SJCRH30 (cell line): Measurements from ENCODE around the gene OCA2. TPM values are rescaled to one million over a fixed set of nuclear protein-coding genes. Genes with fewer than 3 reads are reported as not detected.

Experiments
- DNase-seq, 2 experiments: peaks; one replicate each; pipeline ENCODE4 v3.0.0-alpha.2; 2015 to 2020
- H3K27ac ChIP-seq: fragments of 250-450 bp; sonication (Bioruptor Pico); 2 replicates; pipeline ENCODE4 v1.5.1; 2020; ENCODE audit warnings: mild to moderate bottlenecking, moderate library complexity
- H3K27me3 ChIP-seq: fragments of 250-450 bp; sonication (Bioruptor Pico); 2 replicates; pipeline ENCODE4 v1.5.1; 2020; ENCODE audit warnings: mild to moderate bottlenecking, moderate library complexity
- H3K36me3 ChIP-seq: fragments of 250-450 bp; sonication (Bioruptor Pico); 2 replicates; pipeline ENCODE4 v1.5.1; 2020; ENCODE audit warnings: mild to moderate bottlenecking, moderate library complexity
- H3K4me1 ChIP-seq: fragments of 250-450 bp; sonication (Bioruptor Pico); 2 replicates; pipeline ENCODE4 v1.5.1; 2020; ENCODE audit warnings: mild to moderate bottlenecking, moderate library complexity
- H3K4me3 ChIP-seq: fragments of 250-450 bp; sonication (Bioruptor Pico); 2 replicates; pipeline ENCODE4 v1.5.1; 2020; ENCODE audit warnings: mild to moderate bottlenecking, moderate library complexity
- H3K9me3 ChIP-seq: fragments of 250-450 bp; sonication (Bioruptor Pico); replicated peaks from 2 replicates; pipeline ENCODE4 v1.5.1; 2020; ENCODE audit warnings: mild to moderate bottlenecking, moderate library complexity
- total RNA-seq: library from RNA; depleted of rRNA; stranded (reverse); fragments of >200 nt; shearing (Covaris generic); gene quantifications from 2 replicates; pipeline ENCODE4 v1.2.3, GENCODE V29; 2014

Gene OCA2
- total RNA-seq, 1 experiment from 2014 or later, result not detected

- H3K36me3 ChIP-seq, result no peaks in the 10 kb centered on the region
- H3K27me3 ChIP-seq, result no peaks in the 10 kb centered on the region
- no peaks in the 10 kb centered on the region for H3K9me3 ChIP-seq
- DNase-seq, result no peak
- no peaks in the 10 kb centered on the region for H3K4me1 ChIP-seq
- H3K27ac ChIP-seq, result no peak overlapping the region
- no peak overlapping the region for H3K4me3 ChIP-seq
Observed at GRCh38 chr15:28047277-28047676, 51.8 kb downstream of the OCA2 start.

- Histone ChIP-seq H3K27ac (no peak overlapping the region), H3K27me3 (no peaks in the 10 kb centered on the region), H3K36me3 (no peaks in the 10 kb centered on the region), H3K4me1 (no peaks in the 10 kb centered on the region), H3K9me3 (no peaks in the 10 kb centered on the region), H3K4me3 (no peak overlapping the region)
- DNase-seq, result no peak
Observed at GRCh38 chr15:28044121-28044672, 54.9 kb downstream of the OCA2 start.

- no peak overlapping the region for H3K27ac ChIP-seq
- no peak for DNase-seq
- H3K36me3 ChIP-seq, result no peaks in the 10 kb centered on the region
- no peak overlapping the region for H3K4me3 ChIP-seq
- H3K9me3 ChIP-seq, result no peaks in the 10 kb centered on the region
- no peaks in the 10 kb centered on the region for H3K27me3 ChIP-seq
- no peaks in the 10 kb centered on the region for H3K4me1 ChIP-seq
Observed at GRCh38 chr15:28043691-28044091, 55.4 kb downstream of the OCA2 start.

DNA sequence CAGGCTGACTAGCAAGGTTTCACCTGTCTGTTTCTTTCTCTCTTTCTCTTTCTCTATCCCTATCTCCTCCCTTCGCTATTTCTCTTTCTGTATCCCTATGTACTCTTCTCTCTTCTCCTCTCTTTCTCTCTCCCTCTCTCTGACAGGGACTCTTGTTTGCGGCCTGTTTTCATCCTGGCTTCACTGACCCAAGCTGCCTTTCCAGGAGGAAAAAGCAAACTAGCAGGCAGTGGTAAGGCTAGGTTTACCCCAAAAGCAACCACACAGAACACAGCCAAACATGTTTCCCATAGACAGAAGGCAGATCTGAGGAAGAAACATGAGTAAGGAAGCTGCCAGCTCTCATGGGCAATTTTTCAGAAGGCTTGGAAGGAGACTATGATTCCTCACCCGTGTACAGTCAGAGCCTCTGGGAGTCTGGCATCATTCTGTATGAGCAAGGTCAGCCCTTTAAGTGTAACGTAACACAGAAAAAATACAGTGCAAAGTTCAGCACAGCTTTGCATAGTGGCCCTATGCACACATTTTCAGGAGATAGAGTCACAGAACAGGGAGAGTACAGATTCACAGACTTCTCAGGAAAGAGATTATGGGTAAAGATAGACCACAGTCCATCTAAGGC is 61.0 kb downstream of the OCA2 start:
- Histone ChIP-seq H3K4me1 (no peaks in the 10 kb centered on the region), H3K27me3 (no peaks in the 10 kb centered on the region), H3K36me3 (no peaks in the 10 kb centered on the region), H3K27ac (no peak overlapping the region), H3K9me3 (no peaks in the 10 kb centered on the region), H3K4me3 (no peak overlapping the region)
- DNase-seq, result no peak

DNA sequence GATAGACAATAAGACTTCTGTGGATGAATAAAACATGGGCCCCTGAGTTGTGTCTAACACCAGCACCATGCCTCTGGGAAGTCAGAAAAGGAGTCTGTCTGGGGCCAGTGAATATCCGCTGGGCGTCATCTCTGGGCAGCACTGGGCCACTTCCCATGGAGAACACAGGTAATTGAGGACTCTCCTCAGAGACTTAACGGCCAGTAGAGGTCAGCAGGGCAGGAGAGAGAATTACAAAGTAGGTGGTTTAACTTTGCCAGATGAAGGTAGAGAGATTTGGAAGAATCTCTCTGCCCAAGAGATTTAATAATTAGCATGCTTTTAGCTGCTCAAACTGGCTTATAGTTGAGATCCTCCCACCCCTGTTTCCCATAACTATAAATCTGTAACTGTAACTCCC is 65.7 kb downstream of the OCA2 start:
- no peaks in the 10 kb centered on the region for H3K9me3 ChIP-seq
- no peaks in the 10 kb centered on the region for H3K4me1 ChIP-seq
- H3K27ac ChIP-seq, result no peak overlapping the region
- no peaks in the 10 kb centered on the region for H3K27me3 ChIP-seq
- H3K4me3 ChIP-seq, result no peak overlapping the region
- no peak for DNase-seq
- no peaks in the 10 kb centered on the region for H3K36me3 ChIP-seq

- Histone ChIP-seq H3K27ac (no peak overlapping the region), H3K4me1 (no peaks in the 10 kb centered on the region), H3K9me3 (no peaks in the 10 kb centered on the region), H3K27me3 (no peaks in the 10 kb centered on the region), H3K4me3 (no peak overlapping the region), H3K36me3 (no peaks in the 10 kb centered on the region)
- DNase-seq, result no peak
Observed at GRCh38 chr15:28030801-28031200, 68.3 kb downstream of the OCA2 start.

DNA sequence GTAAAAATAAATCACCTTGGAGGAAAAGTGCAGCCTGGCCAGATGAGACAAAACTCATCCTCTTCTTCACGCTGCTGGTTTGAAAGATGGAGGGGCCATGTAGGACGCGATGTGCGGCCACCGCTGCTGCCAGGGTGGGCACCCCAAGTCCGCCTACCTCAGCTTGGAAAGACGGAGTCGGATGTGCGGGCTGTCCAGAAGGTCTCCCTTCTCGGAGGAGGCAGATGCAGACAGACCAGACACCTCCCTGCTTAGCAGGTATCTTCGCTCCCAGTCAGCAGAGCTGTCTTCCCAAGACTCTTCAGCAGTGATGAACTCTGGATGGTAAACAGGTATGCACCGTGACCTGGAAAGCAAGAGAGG is 71.4 kb downstream of the OCA2 start:
- Histone ChIP-seq H3K27ac (no peak overlapping the region), H3K36me3 (no peaks in the 10 kb centered on the region), H3K4me3 (no peak overlapping the region), H3K27me3 (no peaks in the 10 kb centered on the region), H3K9me3 (no peaks in the 10 kb centered on the region), H3K4me1 (no peaks in the 10 kb centered on the region)
- no peak for DNase-seq

- no peak for DNase-seq
- Histone ChIP-seq H3K4me3 (no peak overlapping the region), H3K4me1 (no peaks in the 10 kb centered on the region), H3K27me3 (no peaks in the 10 kb centered on the region), H3K9me3 (no peaks in the 10 kb centered on the region), H3K27ac (no peak overlapping the region), H3K36me3 (no peaks in the 10 kb centered on the region)
Observed at GRCh38 chr15:28026764-28027713, 72.1 kb downstream of the OCA2 start.

DNA sequence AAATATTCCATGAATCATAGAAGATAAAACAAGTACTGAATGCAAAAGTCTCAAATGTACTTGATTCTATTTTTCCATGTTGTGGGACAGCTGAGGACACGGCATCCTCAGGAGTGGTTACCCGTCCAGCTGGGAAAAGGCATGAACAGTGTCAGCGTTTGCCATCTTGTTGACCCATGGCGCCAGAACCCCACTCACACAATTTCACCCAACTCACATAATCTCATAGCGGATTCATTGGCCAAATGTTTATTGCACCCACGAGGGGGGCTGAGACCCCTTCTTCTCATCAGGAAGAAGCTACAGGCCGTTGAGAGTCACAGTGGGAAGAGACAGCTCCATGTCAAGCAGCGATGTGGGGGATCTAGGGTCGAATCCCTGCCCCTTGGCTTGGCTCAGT is 72.9 kb downstream of the OCA2 start:
- no peaks in the 10 kb centered on the region for H3K9me3 ChIP-seq
- no peaks in the 10 kb centered on the region for H3K4me1 ChIP-seq
- no peaks in the 10 kb centered on the region for H3K36me3 ChIP-seq
- DNase-seq, result no peak
- no peak overlapping the region for H3K4me3 ChIP-seq
- no peaks in the 10 kb centered on the region for H3K27me3 ChIP-seq
- H3K27ac ChIP-seq, result no peak overlapping the region

- Histone ChIP-seq H3K27me3 (no peaks in the 10 kb centered on the region), H3K9me3 (no peaks in the 10 kb centered on the region), H3K36me3 (no peaks in the 10 kb centered on the region), H3K27ac (no peak overlapping the region), H3K4me1 (no peaks in the 10 kb centered on the region), H3K4me3 (no peak overlapping the region)
- no peak for DNase-seq
Observed at GRCh38 chr15:28025413-28025812, 73.7 kb downstream of the OCA2 start.

DNA sequence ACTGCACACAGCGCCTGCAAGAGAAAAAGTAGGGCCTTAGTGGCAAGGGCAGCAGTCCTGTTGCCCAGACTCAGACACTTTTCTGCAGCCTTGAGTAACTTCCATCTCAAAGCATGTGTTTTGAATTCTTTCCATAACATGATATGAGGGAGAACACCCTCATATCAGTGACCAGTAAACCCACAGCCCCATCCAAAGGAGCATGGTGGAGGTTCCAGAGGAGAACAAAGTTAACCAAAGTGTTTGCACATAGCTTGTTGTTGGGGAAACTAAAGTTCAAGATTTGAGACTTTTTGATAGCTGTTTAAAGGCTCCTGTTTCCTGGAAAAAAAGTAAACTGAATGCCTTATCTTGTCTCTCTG is 74.2 kb downstream of the OCA2 start:
- H3K4me3 ChIP-seq, result no peak overlapping the region
- no peaks in the 10 kb centered on the region for H3K27me3 ChIP-seq
- no peaks in the 10 kb centered on the region for H3K4me1 ChIP-seq
- no peak overlapping the region for H3K27ac ChIP-seq
- H3K36me3 ChIP-seq, result no peaks in the 10 kb centered on the region
- no peak for DNase-seq
- no peaks in the 10 kb centered on the region for H3K9me3 ChIP-seq

- no peak for DNase-seq
- Histone ChIP-seq H3K36me3 (no peaks in the 10 kb centered on the region), H3K4me3 (no peak overlapping the region), H3K9me3 (no peaks in the 10 kb centered on the region), H3K4me1 (no peaks in the 10 kb centered on the region), H3K27ac (no peak overlapping the region), H3K27me3 (no peaks in the 10 kb centered on the region)
Observed at GRCh38 chr15:28023933-28024888, 74.9 kb downstream of the OCA2 start.

GRCh38 chr15:28023422-28023821 is 75.7 kb downstream of the OCA2 start:
- no peak overlapping the region for H3K4me3 ChIP-seq
- H3K27ac ChIP-seq, result no peak overlapping the region
- H3K27me3 ChIP-seq, result no peaks in the 10 kb centered on the region

GRCh38 chr15:28022961-28023360 is 76.2 kb downstream of the OCA2 start:
- Histone ChIP-seq H3K9me3 (no peaks in the 10 kb centered on the region), H3K27ac (no peak overlapping the region), H3K4me1 (no peaks in the 10 kb centered on the region), H3K27me3 (no peaks in the 10 kb centered on the region), H3K4me3 (no peak overlapping the region), H3K36me3 (no peaks in the 10 kb centered on the region)
- no peak for DNase-seq

More at GRCh38 chr15:28023422-28023821, 75.7 kb downstream of the OCA2 start:
- no peak for DNase-seq
- no peaks in the 10 kb centered on the region for H3K36me3 ChIP-seq
- no peaks in the 10 kb centered on the region for H3K4me1 ChIP-seq
- no peaks in the 10 kb centered on the region for H3K9me3 ChIP-seq

- H3K4me1 ChIP-seq, result no peaks in the 10 kb centered on the region
- no peaks in the 10 kb centered on the region for H3K36me3 ChIP-seq
- no peak for DNase-seq
- no peaks in the 10 kb centered on the region for H3K27me3 ChIP-seq
- H3K9me3 ChIP-seq, result no peaks in the 10 kb centered on the region
- no peak overlapping the region for H3K4me3 ChIP-seq
- H3K27ac ChIP-seq, result no peak overlapping the region
Observed at GRCh38 chr15:28022181-28022580, 76.9 kb downstream of the OCA2 start.
